ENCODE data around the gene FAM200C. TPM values are rescaled to one million over a fixed set of nuclear protein-coding genes. Genes with fewer than 3 reads are reported as not detected.

Gene FAM200C
- total and polyA plus RNA-seq, 2 donors (not counting 1 experiment from before 2014, with no cell fraction given), result 0.28 to 1.3 TPM

- no peak for DNase-seq
- ATAC-seq (ENCODE audit: low read depth), result no peak
- H3K4me2 ChIP-seq (replicated peaks; ENCODE audit: low read depth, low read length, poor library complexity, severe bottlenecking), result peak overlapping the region; percentile 83
- H3K9ac ChIP-seq (ENCODE audit: low read length), result peak overlapping the region; percentile 69
- H4K20me1 ChIP-seq (ENCODE audit: control insufficient read depth, insufficient read depth, low read length, poor library complexity, severe bottlenecking), result no peaks in the 10 kb centered on the region
- H3K27ac ChIP-seq (ENCODE audit: low read length in 2 of 2), result no peak overlapping the region
- Mint-ChIP-seq H3K9me3 (ENCODE audit: insufficient read depth) (no peaks in the 10 kb centered on the region), H3K27me3 (peaks cover 61% of the 10 kb centered on the region), H3K27ac (no peak overlapping the region), H3K4me1 (peaks cover 14% of the 10 kb centered on the region), H3K4me3 (peak overlapping the region; percentile 84)
- no peaks in the 10 kb centered on the region for H3K36me3 ChIP-seq (replicated peaks in 1 of 2; ENCODE audit: control extremely low read depth in 1 of 2, control insufficient read depth in 1 of 2, extremely low read depth in 1 of 2, insufficient read depth in 2 of 2, low read length in 1 of 2)
- TF ChIP-seq EZH2 (IDR thresholded peaks at IDR 0.05; ENCODE audit: borderline replicate concordance, insufficient read depth, low read depth, low read length, poor library complexity, severe bottlenecking) (no peak), CTCF (IDR thresholded peaks at IDR 0.05) (no peak)
- ChIA-PET POLR2A (no interaction called here), CTCF (interaction anchor here (0.8 to 1.8 kb wide), 2 partner anchors 18 to 25 kb away, joined by 3 read pairs; no protein-coding TSS in a partner anchor)
- peak overlapping the region; percentile 66 for H2AFZ ChIP-seq (ENCODE audit: insufficient read depth, low read depth, low read length, poor library complexity, severe bottlenecking)
- 71% methylated on average over 12 of the region's 12 CpGs for WGBS (ENCODE audit: insufficient coverage)
- H3K4me3 ChIP-seq (ENCODE audit: control extremely low read depth in 1 of 5, extremely low read depth in 1 of 5, insufficient read depth in 1 of 5, low read depth in 2 of 5, low read length in 4 of 5), result peak overlapping the region in 3 of 5 experiments; percentile 39 to 71 (median 49)
- H3K4me1 ChIP-seq (ENCODE audit: control insufficient read depth in 2 of 2, insufficient read depth in 2 of 2, low read length in 2 of 2), result peaks cover 11 to 15% of the 10 kb centered on the region in 2 donors
- H3K9me3 ChIP-seq (ENCODE audit: control extremely low read depth in 1 of 3, control insufficient read depth in 2 of 3, insufficient read depth in 1 of 3, low read length in 2 of 3), result no peaks in the 10 kb centered on the region
- H3K79me2 ChIP-seq (ENCODE audit: control insufficient read depth, insufficient read depth, low read length), result no peaks in the 10 kb centered on the region
- H3K27me3 ChIP-seq (replicated peaks in 1 of 4; ENCODE audit: control extremely low read depth in 1 of 4, control insufficient read depth in 3 of 4, insufficient read depth in 4 of 4, low read length in 3 of 4), result peaks cover 0 to 49% (median 31%) of the 10 kb centered on the region in 4 experiments
- intact Hi-C loops (cut with micrococcal nuclease), result no loop called here
Observed at GRCh38 chr5:160370713-160371034, 29.2 kb downstream of the FAM200C start.

DNA sequence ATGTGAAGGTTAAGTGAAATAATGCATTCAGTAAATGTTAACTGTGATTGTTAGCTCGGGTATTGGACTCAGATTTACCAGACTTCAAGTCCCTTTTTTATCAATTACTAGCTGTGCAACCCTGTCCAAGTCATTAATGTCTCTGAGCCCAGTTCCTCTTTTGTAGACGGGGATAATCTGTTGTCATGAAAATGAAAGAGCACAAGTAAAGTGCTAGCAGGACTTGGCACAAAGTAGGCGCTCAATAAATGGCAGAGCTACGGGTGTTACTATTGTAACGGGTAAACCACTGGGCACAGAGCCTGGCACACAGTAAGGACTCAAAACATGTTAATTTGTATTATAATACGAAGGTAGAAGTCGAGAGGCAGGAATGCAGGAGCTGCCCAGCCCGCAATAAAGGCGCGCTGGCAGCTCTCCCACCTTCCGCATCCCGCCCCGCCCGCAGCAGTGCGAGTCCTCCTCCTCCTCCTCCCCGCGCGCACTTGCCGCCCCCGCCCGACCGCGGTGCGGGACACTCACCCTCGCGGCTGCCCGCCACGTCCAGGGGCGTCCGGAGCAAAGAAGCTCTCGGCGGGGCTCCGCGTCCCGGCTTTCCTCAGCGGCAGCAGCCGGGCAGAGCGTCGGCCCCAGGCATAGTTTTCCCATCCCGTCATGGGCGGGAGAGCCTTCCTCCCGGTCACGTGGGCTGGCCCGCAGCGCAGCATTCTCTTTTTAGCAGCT, 29.7 kb downstream of the FAM200C start, which contains the start of gene C1QTNF2:
C1QTNF2 (minus strand) TSS at position 637 of the 723 bp plus-strand sequence. CDS start 15,615 bp downstream, outside the sequence.
- peak within 1 kb of the TSS; percentile 69 for H3K9ac ChIP-seq (ENCODE audit: low read length)
- H4K20me1 ChIP-seq (ENCODE audit: control insufficient read depth, insufficient read depth, low read length, poor library complexity, severe bottlenecking), result no peaks in the 10 kb centered on the region
- H3K9me3 ChIP-seq (ENCODE audit: control extremely low read depth in 1 of 3, control insufficient read depth in 2 of 3, insufficient read depth in 1 of 3, low read length in 2 of 3), result no peaks in the 10 kb centered on the region
- peaks cover 11 to 15% of the 10 kb centered on the region in 2 donors for H3K4me1 ChIP-seq (ENCODE audit: control insufficient read depth in 2 of 2, insufficient read depth in 2 of 2, low read length in 2 of 2)
- H3K4me1 Mint-ChIP-seq, result peaks cover 14% of the 10 kb centered on the region
- no peak within 1 kb of the TSS for H3K27ac ChIP-seq (ENCODE audit: low read length in 2 of 2)
- H3K79me2 ChIP-seq (ENCODE audit: control insufficient read depth, insufficient read depth, low read length), result no peaks in the 10 kb centered on the region
- 5% methylated on average over 44 of the region's 45 CpGs for WGBS (ENCODE audit: insufficient coverage)
- peak within 1 kb of the TSS; percentile 30 to 81 (median 49) for H3K4me3 ChIP-seq (ENCODE audit: control extremely low read depth in 1 of 5, extremely low read depth in 1 of 5, insufficient read depth in 1 of 5, low read depth in 2 of 5, low read length in 4 of 5)
- peak within 1 kb of the TSS; percentile 66 for H2AFZ ChIP-seq (ENCODE audit: insufficient read depth, low read depth, low read length, poor library complexity, severe bottlenecking)
- no peaks in the 10 kb centered on the region for H3K9me3 Mint-ChIP-seq (ENCODE audit: insufficient read depth)
- no peaks in the 10 kb centered on the region for H3K36me3 ChIP-seq (replicated peaks in 1 of 2; ENCODE audit: control extremely low read depth in 1 of 2, control insufficient read depth in 1 of 2, extremely low read depth in 1 of 2, insufficient read depth in 2 of 2, low read length in 1 of 2)
- TF ChIP-seq CTCF (IDR thresholded peaks at IDR 0.05) (no peak), EZH2 (IDR thresholded peaks at IDR 0.05; ENCODE audit: borderline replicate concordance, insufficient read depth, low read depth, low read length, poor library complexity, severe bottlenecking) (peak; percentile 65)
- H3K4me2 ChIP-seq (replicated peaks; ENCODE audit: low read depth, low read length, poor library complexity, severe bottlenecking), result peak within 1 kb of the TSS; percentile 83
- peak within 1 kb of the TSS; percentile 84 for H3K4me3 Mint-ChIP-seq
- H3K27me3 Mint-ChIP-seq, result peaks cover 58% of the 10 kb centered on the region
- ATAC-seq (ENCODE audit: low read depth) (no peak), DNase-seq (peak; percentile 23)
- ChIA-PET POLR2A (no interaction called here), CTCF (interaction anchor here (0.8 to 1.8 kb wide), 2 partner anchors 19 to 24 kb away, joined by 3 read pairs; no protein-coding TSS in a partner anchor)
- H3K27ac Mint-ChIP-seq, result no peak within 1 kb of the TSS
- intact Hi-C loops (cut with micrococcal nuclease), result no loop called here
- peaks cover 0 to 49% (median 30%) of the 10 kb centered on the region in 4 experiments for H3K27me3 ChIP-seq (replicated peaks in 1 of 4; ENCODE audit: control extremely low read depth in 1 of 4, control insufficient read depth in 3 of 4, insufficient read depth in 4 of 4, low read length in 3 of 4)

Data from B cell (primary cell).